ENCODE data around the gene OR10A3.

GRCh38 chr11:7894251-7894650, 47.3 kb downstream of the OR10A3 start:
- TF ChIP-seq CTCF (conservative IDR thresholded peaks at IDR 0.05) (no peak), EZH2 (IDR thresholded peaks at IDR 0.05; ENCODE audit: low read depth) (no peak)

Measured in PC-9 (cell line).